ENCODE measurements around the gene APOC4. TPM values are rescaled to one million over a fixed set of nuclear protein-coding genes. Genes with fewer than 3 reads are reported as not detected.

Gene APOC4
- total and polyA plus RNA-seq, 8 donors = 0.33 TPM; not detected in 7

DNA sequence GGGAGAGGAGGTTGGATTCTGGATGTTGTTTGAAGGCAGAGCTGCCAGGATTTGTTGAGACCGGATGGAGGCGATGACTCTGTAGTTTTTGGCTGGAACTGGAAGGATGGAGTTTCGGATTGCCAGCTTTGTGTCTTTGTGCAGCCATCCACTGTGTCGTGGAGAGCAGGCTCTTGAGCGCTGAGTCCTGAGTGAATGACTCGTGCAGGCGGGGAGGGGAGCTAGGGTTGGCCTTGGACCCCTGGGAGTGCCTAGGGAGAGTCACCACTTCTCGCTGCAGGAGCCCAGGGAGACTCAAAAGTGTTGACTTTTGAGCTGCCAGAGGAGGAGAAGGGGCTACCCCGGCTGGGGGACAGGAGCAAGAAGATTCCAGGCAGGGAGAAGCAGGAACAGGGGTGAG lies 47.1 kb upstream of the APOC4 start:
- Histone ChIP-seq H3K27me3 (no peaks in the 10 kb centered on the region), H3K9me3 (no peaks in the 10 kb centered on the region), H3K4me1 (peaks cover 14 to 26% (median 19%) of the 10 kb centered on the region in 4 donors), H3K36me3 (peaks cover 52 to 76% (median 75%) of the 10 kb centered on the region in 4 donors), H3K27ac (no peak overlapping the region), H3K4me3 (no peak overlapping the region)
- intact Hi-C loops (cut with DNase I; ENCODE audit: low total_unique reads) = no loop called here
- DNase-seq = no peak
- no peak for TF ChIP-seq POLR2A (IDR thresholded peaks at IDR 0.05)
- WGBS, 5 donors = 76 to 87% (median 85%) methylated on average over 9 of the region's 9 CpGs

DNA sequence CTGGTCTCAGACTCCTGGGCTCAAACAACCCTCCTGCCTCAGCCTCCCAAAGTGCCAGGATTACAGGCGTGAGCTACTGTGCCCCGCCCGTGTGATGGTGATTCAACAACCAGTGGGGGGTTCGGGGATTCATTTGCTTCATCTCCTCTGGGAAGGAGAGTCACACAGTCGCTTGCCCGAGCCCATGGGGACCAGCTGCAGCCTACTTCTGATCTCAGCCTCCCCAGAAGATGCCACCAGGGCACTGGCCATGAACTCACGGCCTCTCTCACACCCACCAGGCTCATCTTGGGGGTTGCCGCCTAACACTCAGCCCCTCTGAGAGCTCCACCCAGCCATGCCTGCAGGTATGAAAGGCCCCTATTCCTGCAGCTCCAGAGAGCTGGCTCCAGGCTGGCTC lies 44.2 kb upstream of the APOC4 start:
- 85 to 94% (median 90%) methylated on average over 7 to 8 of the region's 8 CpGs for WGBS, 5 donors
- no peaks in the 10 kb centered on the region for H3K27me3 ChIP-seq
- no peak overlapping the region for H3K4me3 ChIP-seq
- TF ChIP-seq EP300 (IDR thresholded peaks at IDR 0.05) (no peak), POLR2A (IDR thresholded peaks at IDR 0.05) (no peak), POLR2AphosphoS5 (IDR thresholded peaks at IDR 0.05) (no peak)
- TF ChIP-seq, protein P1, sequence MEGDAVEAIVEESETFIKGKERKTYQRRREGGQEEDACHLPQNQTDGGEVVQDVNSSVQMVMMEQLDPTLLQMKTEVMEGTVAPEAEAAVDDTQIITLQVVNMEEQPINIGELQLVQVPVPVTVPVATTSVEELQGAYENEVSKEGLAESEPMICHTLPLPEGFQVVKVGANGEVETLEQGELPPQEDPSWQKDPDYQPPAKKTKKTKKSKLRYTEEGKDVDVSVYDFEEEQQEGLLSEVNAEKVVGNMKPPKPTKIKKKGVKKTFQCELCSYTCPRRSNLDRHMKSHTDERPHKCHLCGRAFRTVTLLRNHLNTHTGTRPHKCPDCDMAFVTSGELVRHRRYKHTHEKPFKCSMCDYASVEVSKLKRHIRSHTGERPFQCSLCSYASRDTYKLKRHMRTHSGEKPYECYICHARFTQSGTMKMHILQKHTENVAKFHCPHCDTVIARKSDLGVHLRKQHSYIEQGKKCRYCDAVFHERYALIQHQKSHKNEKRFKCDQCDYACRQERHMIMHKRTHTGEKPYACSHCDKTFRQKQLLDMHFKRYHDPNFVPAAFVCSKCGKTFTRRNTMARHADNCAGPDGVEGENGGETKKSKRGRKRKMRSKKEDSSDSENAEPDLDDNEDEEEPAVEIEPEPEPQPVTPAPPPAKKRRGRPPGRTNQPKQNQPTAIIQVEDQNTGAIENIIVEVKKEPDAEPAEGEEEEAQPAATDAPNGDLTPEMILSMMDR (IDR thresholded peaks at IDR 0.05) = no peak
- H3K9me3 ChIP-seq = no peaks in the 10 kb centered on the region
- no peak overlapping the region for H3K27ac ChIP-seq
- H3K36me3 ChIP-seq = peaks cover 74 to 100% (median 99%) of the 10 kb centered on the region in 4 donors
- peaks cover 0 to 9% (median 1%) of the 10 kb centered on the region in 4 donors for H3K4me1 ChIP-seq
- no peak for DNase-seq
- intact Hi-C loops (cut with DNase I; ENCODE audit: low total_unique reads) = no loop called here

DNA sequence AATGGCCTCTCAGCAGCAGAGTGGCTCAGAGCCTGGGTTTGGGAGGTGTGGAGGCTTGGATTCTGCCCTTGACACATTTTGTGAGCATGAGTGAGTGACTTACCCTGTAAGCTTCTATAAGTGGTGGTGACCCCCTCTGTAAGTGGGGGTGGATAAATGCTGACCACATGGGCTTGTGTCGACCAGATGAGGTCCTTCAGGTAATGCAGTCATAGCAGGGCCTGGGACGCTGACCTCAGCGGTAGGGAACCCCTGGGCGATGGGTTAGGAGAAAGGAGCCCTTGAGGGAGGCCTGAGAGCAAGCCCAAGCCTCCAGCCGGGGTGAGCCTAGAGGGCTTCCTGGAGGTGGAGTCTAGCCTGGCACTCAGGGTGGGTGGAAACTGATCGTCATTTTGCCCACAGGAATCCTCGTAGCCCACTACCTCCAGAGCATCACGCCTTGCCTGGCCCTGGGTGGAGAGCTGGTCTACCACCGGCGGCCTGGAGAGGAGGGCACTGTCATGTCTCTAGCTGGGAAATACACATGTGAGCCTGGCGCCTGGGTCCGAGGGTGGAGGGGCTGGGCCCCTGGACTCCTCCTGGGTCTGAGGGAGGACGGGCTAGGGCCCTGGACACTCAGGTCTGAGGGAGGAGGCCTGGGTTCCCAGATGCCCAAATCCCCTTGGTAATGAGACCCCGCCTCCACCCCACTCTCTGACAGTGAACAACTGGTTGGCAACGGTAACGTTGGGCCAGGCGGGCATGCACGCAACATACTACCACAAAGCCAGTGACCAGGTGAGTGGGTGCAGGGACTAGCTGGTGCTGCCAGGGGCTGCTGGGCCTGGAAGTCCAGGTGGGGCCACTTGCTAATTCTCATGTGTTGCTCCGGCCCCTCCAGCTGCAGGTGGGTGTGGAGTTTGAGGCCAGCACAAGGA lies 41.5 kb upstream of the APOC4 start:
- TF ChIP-seq POLR2AphosphoS5 (IDR thresholded peaks at IDR 0.05) = no peak
- TF ChIP-seq POLR2A (IDR thresholded peaks at IDR 0.05) = no peak
- TF ChIP-seq, protein P1 (IDR thresholded peaks at IDR 0.05) = no peak
- no peak for TF ChIP-seq EP300 (IDR thresholded peaks at IDR 0.05)
- H3K9me3 ChIP-seq = no peaks in the 10 kb centered on the region
- DNase-seq = no peak
- H3K4me3 ChIP-seq = no peak overlapping the region
- peaks cover 52 to 82% (median 78%) of the 10 kb centered on the region in 4 donors for H3K36me3 ChIP-seq
- H3K27ac ChIP-seq = no peak overlapping the region
- 93 to 95% (median 94%) methylated on average over 8 to 19 of the region's 19 CpGs for WGBS, 5 donors
- peaks cover 12 to 23% (median 17%) of the 10 kb centered on the region in 4 donors for H3K4me1 ChIP-seq
- H3K27me3 ChIP-seq = peaks cover 2 to 19% (median 15%) of the 10 kb centered on the region in 3 donors
- intact Hi-C loops (cut with DNase I; ENCODE audit: low total_unique reads) = loop anchor here (5.0 kb wide), 1 partner anchor 47 kb away; the partner anchor contains the start of gene APOC2

DNA sequence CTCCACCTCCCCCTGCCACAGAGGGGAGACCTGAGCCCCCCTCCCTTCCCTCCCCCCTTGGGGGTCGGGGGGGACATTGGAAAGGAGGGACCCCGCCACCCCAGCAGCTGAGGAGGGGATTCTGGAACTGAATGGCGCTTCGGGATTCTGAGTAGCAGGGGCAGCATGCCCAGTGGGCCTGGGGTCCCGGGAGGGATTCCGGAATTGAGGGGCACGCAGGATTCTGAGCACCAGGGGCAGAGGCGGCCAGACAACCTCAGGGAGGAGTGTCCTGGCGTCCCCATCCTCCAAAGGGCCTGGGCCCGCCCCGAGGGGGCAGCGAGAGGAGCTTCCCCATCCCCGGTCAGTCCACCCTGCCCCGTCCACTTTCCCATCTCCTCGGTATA lies 38.8 kb upstream of the APOC4 start:
- Histone ChIP-seq H3K4me3 (no peak overlapping the region), H3K27me3 (peaks cover 2 to 45% (median 27%) of the 10 kb centered on the region in 3 donors), H3K9me3 (no peaks in the 10 kb centered on the region), H3K4me1 (peaks cover 21 to 36% (median 28%) of the 10 kb centered on the region in 4 donors), H3K27ac (no peak overlapping the region), H3K36me3 (peaks cover 28 to 55% (median 52%) of the 10 kb centered on the region in 4 donors)
- 66 to 81% (median 75%) methylated on average over 13 to 15 of the region's 15 CpGs for WGBS, 5 donors
- DNase-seq = no peak
- intact Hi-C loops (cut with DNase I; ENCODE audit: low total_unique reads) = loop anchor here (5.0 kb wide), 1 partner anchor 44 kb away; the partner anchor contains the start of gene APOC2
- TF ChIP-seq EP300 (IDR thresholded peaks at IDR 0.05) (no peak), POLR2A (IDR thresholded peaks at IDR 0.05) (no peak), POLR2AphosphoS5 (IDR thresholded peaks at IDR 0.05) (no peak)
- TF ChIP-seq, protein P1 (IDR thresholded peaks at IDR 0.05) = no peak

All from stomach (tissue), 9 donors.